Stimulated activated naive CD8-positive, alpha-beta T cell treated with anti-CD3 and anti-CD28 coated beads, Interleukin-15, Interleukin-2, amounts not matched to agents 100 U/mL and 50 U/mL, for 24 hours (primary cell): ENCODE data around the gene MBOAT2.
"Not testable (repeated sequence)": the region's sequence is repeated elsewhere in the genome, so short reads cannot be mapped to it uniquely, and the experiment has no call there.

Experiments used
- ATAC-seq: fragments of 150-1000 bp; cut with Tn5 transposase; one replicate; pipeline ENCODE4 v1.10.0; 2021
- DNase-seq: peaks from one replicate; pipeline ENCODE4 v3.0.0; 2021

The MBOAT2 gene

DNA sequence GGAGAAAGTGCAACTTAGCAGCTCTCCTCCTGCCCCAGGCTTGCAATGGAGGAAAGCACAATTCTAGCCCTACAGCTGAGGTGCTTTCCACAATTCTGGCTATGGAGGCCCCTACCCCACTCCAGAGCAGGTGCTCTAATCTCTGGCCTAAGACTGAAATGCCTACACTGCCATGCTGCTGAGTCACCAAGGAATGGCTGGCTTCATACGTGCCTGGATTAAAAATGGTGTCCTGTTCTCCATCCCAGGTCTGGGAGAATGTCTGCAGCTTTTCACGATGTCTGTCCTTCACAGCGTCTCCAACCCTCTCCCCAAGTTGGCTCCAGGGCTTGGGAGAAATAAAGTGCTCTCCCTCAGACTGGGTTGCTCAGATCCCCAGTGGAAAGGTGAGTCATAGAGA is 48.5 kb downstream of the MBOAT2 start:
- ATAC-seq (no peak), DNase-seq (no peak)

GRCh38 chr2:8953525-8953924 is 50.0 kb downstream of the MBOAT2 start:
- ATAC-seq, result no peak
- no peak for DNase-seq

DNA sequence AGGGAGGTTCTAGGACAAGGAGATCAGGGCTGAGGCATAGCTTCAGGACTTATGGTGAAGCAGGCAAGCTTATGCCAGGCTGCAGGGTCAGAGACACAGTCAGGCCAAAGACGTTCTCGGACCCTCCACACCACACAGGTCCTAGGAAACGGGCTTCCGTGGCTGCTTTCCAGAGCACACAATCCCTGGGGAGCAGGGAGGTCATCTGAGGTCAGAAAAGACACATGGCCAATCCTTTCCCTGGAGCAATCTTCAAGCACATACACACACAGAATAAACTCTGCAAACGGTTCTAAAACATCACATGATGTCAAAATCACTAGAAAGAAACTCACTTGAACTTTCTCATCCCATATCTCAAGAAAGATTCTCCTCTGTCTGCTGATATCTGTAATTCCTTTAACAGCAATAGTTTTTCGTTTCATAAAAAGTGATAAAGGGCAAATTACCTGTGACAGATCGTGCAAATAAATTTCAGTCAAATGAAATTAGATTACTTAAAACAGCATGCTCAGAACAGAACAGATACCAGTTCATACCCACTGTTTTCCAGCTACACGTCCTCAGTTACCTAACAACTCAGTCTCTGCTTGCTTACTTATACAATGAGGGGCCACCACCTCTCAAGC is 63.9 kb downstream of the MBOAT2 start:
- no peak for DNase-seq

GRCh38 chr2:8938384-8938783 is 65.1 kb downstream of the MBOAT2 start:
- DNase-seq (no peak), ATAC-seq (no peak)

More for the DNA sequence above, 63.9 kb downstream of the MBOAT2 start:
- no peak for ATAC-seq

- DNase-seq (no peak), ATAC-seq (no peak)
Observed at GRCh38 chr2:8935982-8936381, 67.5 kb downstream of the MBOAT2 start.

GRCh38 chr2:8934338-8934737 is 69.1 kb downstream of the MBOAT2 start:
- ATAC-seq, result no peak

DNA sequence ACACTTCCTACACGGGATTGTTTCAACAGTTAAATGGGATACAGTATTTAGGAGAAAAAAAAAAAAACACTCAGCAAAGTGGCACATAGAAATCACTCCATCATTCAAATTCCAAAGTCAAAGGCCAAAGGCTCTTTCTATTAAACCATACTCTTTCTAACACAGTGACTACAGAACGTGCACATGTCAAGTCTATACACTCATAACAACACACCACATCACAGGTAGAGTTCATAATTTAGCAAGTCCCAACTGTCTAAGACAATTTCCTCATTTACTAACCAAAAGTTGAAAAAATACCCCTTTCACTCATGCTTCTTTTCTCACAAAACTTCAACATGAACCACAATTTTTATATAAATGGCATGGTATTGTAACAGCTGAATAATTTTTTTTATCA is 70.8 kb downstream of the MBOAT2 start:
- ATAC-seq (no peak), DNase-seq (no peak)

More at GRCh38 chr2:8934338-8934737, 69.1 kb downstream of the MBOAT2 start:
- no peak for DNase-seq

GRCh38 chr2:8930185-8930584 is 73.3 kb downstream of the MBOAT2 start:
- not testable (repeated sequence) for ATAC-seq

DNA sequence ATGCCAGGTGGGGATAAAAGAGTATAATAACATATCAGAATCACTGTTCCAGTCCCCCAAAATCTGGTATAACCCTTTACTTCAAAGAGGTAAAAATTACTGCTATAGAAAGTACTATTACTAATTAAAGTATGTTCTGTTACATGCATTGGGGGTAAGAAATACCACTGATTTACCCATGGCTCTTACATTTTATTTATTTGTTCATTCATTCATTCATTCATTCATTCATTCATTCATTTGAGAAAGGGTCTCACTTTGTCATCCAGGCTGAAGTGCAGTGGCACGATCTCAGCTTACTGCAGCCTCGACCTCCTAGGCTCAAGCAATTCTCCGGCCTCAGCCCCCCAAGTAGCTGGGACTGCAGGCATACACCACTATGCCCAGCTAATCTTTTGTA is 74.4 kb downstream of the MBOAT2 start:
- ATAC-seq (no peak), DNase-seq (no peak)

More at GRCh38 chr2:8930185-8930584, 73.3 kb downstream of the MBOAT2 start:
- not testable (repeated sequence) for DNase-seq

- ATAC-seq (no peak), DNase-seq (no peak)
Observed at GRCh38 chr2:8927510-8928455, 75.7 kb downstream of the MBOAT2 start.

GRCh38 chr2:8926356-8926755 is 77.1 kb downstream of the MBOAT2 start:
- no peak for DNase-seq
- ATAC-seq, result no peak

- no peak for ATAC-seq
- DNase-seq, result no peak
Observed at GRCh38 chr2:8925411-8925810, 78.1 kb downstream of the MBOAT2 start.

GRCh38 chr2:8923183-8923582 is 80.3 kb downstream of the MBOAT2 start:
- ATAC-seq (no peak), DNase-seq (no peak)

DNA sequence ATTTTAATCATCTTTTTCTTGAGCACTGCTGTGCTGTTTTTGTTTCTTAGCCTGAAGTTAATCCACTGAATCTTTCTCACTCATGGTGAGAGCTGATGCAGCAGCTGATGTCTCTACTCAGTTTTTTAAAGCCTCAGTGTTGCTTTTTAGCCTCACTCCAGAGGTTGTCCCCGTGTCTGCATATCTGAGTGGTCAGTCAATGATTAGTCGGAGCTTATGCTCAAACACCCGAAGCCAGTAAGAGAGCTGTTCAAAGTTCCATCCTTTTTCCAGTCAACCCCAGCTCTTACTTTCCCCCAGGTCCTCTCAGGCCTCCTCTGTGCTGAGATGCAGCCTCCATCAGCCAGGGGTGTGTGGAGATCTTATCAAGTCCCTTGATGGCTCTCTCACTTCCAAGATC is 81.1 kb downstream of the MBOAT2 start:
- ATAC-seq (no peak), DNase-seq (no peak)

DNA sequence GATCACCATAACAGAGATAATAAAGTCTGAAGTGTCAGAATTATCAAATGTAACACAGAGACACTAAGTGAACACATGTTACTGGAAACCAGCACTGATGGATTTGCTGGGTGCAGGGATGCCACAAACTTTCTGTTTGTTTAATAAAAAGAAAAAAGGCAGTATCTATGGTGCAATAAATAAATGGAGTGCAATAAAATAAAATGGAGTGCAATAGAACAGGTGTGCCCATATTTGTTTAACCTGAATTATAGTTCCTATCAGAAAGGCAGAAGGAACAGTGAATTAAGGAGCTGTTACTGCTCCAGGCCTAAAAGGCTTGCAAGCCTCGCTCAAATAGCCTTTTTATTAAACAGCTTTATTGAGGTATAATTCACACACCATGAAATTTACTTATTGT is 85.1 kb downstream of the MBOAT2 start:
- ATAC-seq, result no peak

GRCh38 chr2:8915941-8916340 is 87.5 kb downstream of the MBOAT2 start:
- DNase-seq (no peak), ATAC-seq (no peak)

More for the DNA sequence above, 85.1 kb downstream of the MBOAT2 start:
- DNase-seq, result no peak

- ATAC-seq, DNase-seq: not testable (repeated sequence)
Observed at GRCh38 chr2:8913767-8914166, 89.7 kb downstream of the MBOAT2 start.

GRCh38 chr2:8907764-8908288 is 95.7 kb downstream of the MBOAT2 start:
- ATAC-seq, result no peak
- DNase-seq, result no peak

- DNase-seq, ATAC-seq: not testable (repeated sequence)
Observed at GRCh38 chr2:8903924-8904323, 99.6 kb downstream of the MBOAT2 start.

GRCh38 chr2:8902757-8903156 is 100.7 kb downstream of the MBOAT2 start:
- not testable (repeated sequence) for ATAC-seq, DNase-seq

- ATAC-seq, result not testable (repeated sequence)
Observed at GRCh38 chr2:8897206-8897605, 106.3 kb downstream of the MBOAT2 start.

GRCh38 chr2:8896671-8897070 is 106.8 kb downstream of the MBOAT2 start:
- not testable (repeated sequence) for DNase-seq, ATAC-seq

More at GRCh38 chr2:8897206-8897605, 106.3 kb downstream of the MBOAT2 start:
- DNase-seq, result not testable (repeated sequence)
